ENCODE results near the gene CLIP2.

CLIP2 gene

GRCh38 chr7:74248156-74248555, 41.1 kb upstream of the CLIP2 start:
- TF ChIP-seq TAF1 (IDR thresholded peaks at IDR 0.05; ENCODE audit: borderline replicate concordance, insufficient read depth, low read length) (no peak), SIN3A (IDR thresholded peaks at IDR 0.05; ENCODE audit: borderline replicate concordance, insufficient read depth, low read length) (no peak), FOXP2 (optimal IDR thresholded peaks at IDR 0.05; ENCODE audit: borderline replicate concordance, extremely low read depth, extremely low read length, insufficient read depth) (no peak), REST (IDR thresholded peaks at IDR 0.05; ENCODE audit: insufficient read depth in 1 of 2, low read depth in 2 of 2, low read length in 2 of 2) (no peak), POLR2AphosphoS5 (IDR thresholded peaks at IDR 0.05; ENCODE audit: low read depth, low read length) (no peak)

- TF ChIP-seq REST (IDR thresholded peaks at IDR 0.05; ENCODE audit: insufficient read depth in 1 of 2, low read depth in 2 of 2, low read length in 2 of 2) = no peak
- TF ChIP-seq SIN3A (IDR thresholded peaks at IDR 0.05; ENCODE audit: borderline replicate concordance, insufficient read depth, low read length) = no peak
- TF ChIP-seq FOXP2 (optimal IDR thresholded peaks at IDR 0.05; ENCODE audit: borderline replicate concordance, extremely low read depth, extremely low read length, insufficient read depth) = no peak
- TF ChIP-seq POLR2AphosphoS5 (IDR thresholded peaks at IDR 0.05; ENCODE audit: low read depth, low read length) = no peak
- no peak for TF ChIP-seq TAF1 (IDR thresholded peaks at IDR 0.05; ENCODE audit: borderline replicate concordance, insufficient read depth, low read length)
These were observed 36.3 kb upstream of the CLIP2 start for GRCh38 chr7:74252893-74253292.

- TF ChIP-seq REST (IDR thresholded peaks at IDR 0.05; ENCODE audit: insufficient read depth in 1 of 2, low read depth in 2 of 2, low read length in 2 of 2) = no peak
- TF ChIP-seq FOXP2 (optimal IDR thresholded peaks at IDR 0.05; ENCODE audit: borderline replicate concordance, extremely low read depth, extremely low read length, insufficient read depth) = no peak
- no peak for TF ChIP-seq SIN3A (IDR thresholded peaks at IDR 0.05; ENCODE audit: borderline replicate concordance, insufficient read depth, low read length)
- no peak for TF ChIP-seq POLR2AphosphoS5 (IDR thresholded peaks at IDR 0.05; ENCODE audit: low read depth, low read length)
These were observed 35.9 kb upstream of the CLIP2 start for GRCh38 chr7:74253331-74253730.

GRCh38 chr7:74253835-74254128, 35.4 kb upstream of the CLIP2 start:
- TF ChIP-seq POLR2AphosphoS5 (IDR thresholded peaks at IDR 0.05; ENCODE audit: low read depth, low read length) (no peak), TAF1 (IDR thresholded peaks at IDR 0.05; ENCODE audit: borderline replicate concordance, insufficient read depth, low read length) (no peak), FOXP2 (optimal IDR thresholded peaks at IDR 0.05; ENCODE audit: borderline replicate concordance, extremely low read depth, extremely low read length, insufficient read depth) (no peak), REST (IDR thresholded peaks at IDR 0.05; ENCODE audit: insufficient read depth in 1 of 2, low read depth in 2 of 2, low read length in 2 of 2) (no peak), SIN3A (IDR thresholded peaks at IDR 0.05; ENCODE audit: borderline replicate concordance, insufficient read depth, low read length) (no peak)
